ENCODE measurements around the gene TNS3. TPM values are rescaled to one million over a fixed set of nuclear protein-coding genes. Genes with fewer than 3 reads are reported as not detected.

Gene TNS3
- total and polyA plus RNA-seq, 2 of the 13 experiments (the other 11 are each of a cell fraction or from before 2014, with no cell fraction given) = 52.9 to 55.7 TPM

- TF ChIP-seq ZNF75D (CRISPR knock-in tag; IDR thresholded peaks at IDR 0.05; ENCODE audit: borderline replicate concordance) = no peak
- 0 out of 2 replicates have a peak, but pooled peaks have one; percentile 19 for TF ChIP-seq HIC2 (CRISPR knock-in tag; IDR thresholded peaks at IDR 0.05; ENCODE audit: low read depth)
- no peak for TF ChIP-seq LRRFIP1 (CRISPR knock-in tag; conservative IDR thresholded peaks at IDR 0.05)
- no peak for TF ChIP-seq ATAD3A (CRISPR knock-in tag; IDR thresholded peaks at IDR 0.05)
- no peak for TF ChIP-seq MED8 (CRISPR knock-in tag; IDR thresholded peaks at IDR 0.05; ENCODE audit: insufficient replicate concordance)
- TF ChIP-seq, protein P1, sequence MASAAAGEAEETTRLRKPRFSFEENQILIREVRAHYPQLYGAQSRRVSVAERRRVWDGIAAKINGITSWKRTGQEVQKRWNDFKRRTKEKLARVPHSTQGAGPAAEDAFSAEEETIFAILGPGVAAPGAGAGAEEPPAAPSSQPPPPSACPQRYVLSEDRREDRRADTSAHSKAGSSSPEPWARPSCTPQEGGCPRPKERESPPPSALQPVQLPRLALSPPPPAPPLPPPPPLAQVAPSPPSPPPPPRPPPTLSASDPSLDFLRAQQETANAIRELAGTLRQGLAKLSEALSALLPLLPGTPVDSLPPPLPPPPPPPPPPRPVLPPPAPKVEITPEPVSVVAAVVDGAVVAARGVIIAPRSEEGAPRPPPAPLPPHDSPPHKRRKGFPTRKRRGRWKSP (CRISPR knock-in tag; IDR thresholded peaks at IDR 0.05) = no peak
- TF ChIP-seq RERE (CRISPR knock-in tag; IDR thresholded peaks at IDR 0.05; ENCODE audit: low read depth) = no peak
- TF ChIP-seq ZNF281 (CRISPR knock-in tag; IDR thresholded peaks at IDR 0.05; ENCODE audit: borderline replicate concordance) = no peak; the same call in 1 of the 2 replicates
Measured at GRCh38 chr7:47625861-47626715, 44.2 kb upstream of the TNS3 start (continued).

All from HepG2 (cell line).